Measurements from ENCODE around the gene OLIG1. TPM values are rescaled to one million over a fixed set of nuclear protein-coding genes. Genes with fewer than 3 reads are reported as not detected.

OLIG1 gene
- total and polyA plus RNA-seq, 2 of the 13 experiments (the other 11 are each of a cell fraction or from before 2014, with no cell fraction given) = not detected

DNA sequence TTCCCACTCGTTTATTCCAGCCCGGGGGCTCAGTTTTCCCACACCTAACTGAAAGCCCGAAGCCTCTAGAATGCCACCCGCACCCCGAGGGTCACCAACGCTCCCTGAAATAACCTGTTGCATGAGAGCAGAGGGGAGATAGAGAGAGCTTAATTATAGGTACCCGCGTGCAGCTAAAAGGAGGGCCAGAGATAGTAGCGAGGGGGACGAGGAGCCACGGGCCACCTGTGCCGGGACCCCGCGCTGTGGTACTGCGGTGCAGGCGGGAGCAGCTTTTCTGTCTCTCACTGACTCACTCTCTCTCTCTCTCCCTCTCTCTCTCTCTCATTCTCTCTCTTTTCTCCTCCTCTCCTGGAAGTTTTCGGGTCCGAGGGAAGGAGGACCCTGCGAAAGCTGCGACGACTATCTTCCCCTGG, 43.5 kb upstream of the OLIG1 start:
- in situ Hi-C loops (cut with HindIII; ENCODE audit: extremely low pct_ligation_motif_present, low pct_unique_long_range_greater_than_20kb) = no loop called here
- TF ChIP-seq MED8 (CRISPR knock-in tag; IDR thresholded peaks at IDR 0.05; ENCODE audit: insufficient replicate concordance) = no peak
- no peak for TF ChIP-seq ZNF776 (CRISPR knock-in tag; IDR thresholded peaks at IDR 0.05)
- no peak for TF ChIP-seq FOXM1 (CRISPR knock-in tag; IDR thresholded peaks at IDR 0.05)
- no peak for TF ChIP-seq U2AF1 (optimal IDR thresholded peaks at IDR 0.05; ENCODE audit: low read depth, low read length)
- no peak for TF ChIP-seq PTBP1 (IDR thresholded peaks at IDR 0.05; ENCODE audit: low read depth, low read length, poor library complexity, severe bottlenecking)
- TF ChIP-seq JUN (CRISPR knock-in tag; IDR thresholded peaks at IDR 0.05) = no peak
- TF ChIP-seq GTF2F1 (IDR thresholded peaks at IDR 0.05; ENCODE audit: low read length) = no peak
- TF ChIP-seq, protein P1, sequence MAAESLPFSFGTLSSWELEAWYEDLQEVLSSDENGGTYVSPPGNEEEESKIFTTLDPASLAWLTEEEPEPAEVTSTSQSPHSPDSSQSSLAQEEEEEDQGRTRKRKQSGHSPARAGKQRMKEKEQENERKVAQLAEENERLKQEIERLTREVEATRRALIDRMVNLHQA (CRISPR knock-in tag; IDR thresholded peaks at IDR 0.05) = no peak
- TF ChIP-seq ZNF337 (CRISPR knock-in tag; IDR thresholded peaks at IDR 0.05; ENCODE audit: borderline replicate concordance, low read depth) = no peak
- no peak for TF ChIP-seq ZNF615 (CRISPR knock-in tag; IDR thresholded peaks at IDR 0.05; ENCODE audit: borderline replicate concordance)
- TF ChIP-seq, protein P2, sequence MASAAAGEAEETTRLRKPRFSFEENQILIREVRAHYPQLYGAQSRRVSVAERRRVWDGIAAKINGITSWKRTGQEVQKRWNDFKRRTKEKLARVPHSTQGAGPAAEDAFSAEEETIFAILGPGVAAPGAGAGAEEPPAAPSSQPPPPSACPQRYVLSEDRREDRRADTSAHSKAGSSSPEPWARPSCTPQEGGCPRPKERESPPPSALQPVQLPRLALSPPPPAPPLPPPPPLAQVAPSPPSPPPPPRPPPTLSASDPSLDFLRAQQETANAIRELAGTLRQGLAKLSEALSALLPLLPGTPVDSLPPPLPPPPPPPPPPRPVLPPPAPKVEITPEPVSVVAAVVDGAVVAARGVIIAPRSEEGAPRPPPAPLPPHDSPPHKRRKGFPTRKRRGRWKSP (CRISPR knock-in tag; IDR thresholded peaks at IDR 0.05) = no peak
- TF ChIP-seq ZNF816 (CRISPR knock-in tag; IDR thresholded peaks at IDR 0.05; ENCODE audit: borderline replicate concordance) = no peak
- BruUV-seq (replicated peaks) = no TSS peak
- FAIRE-seq (no peak), DNase-seq (ENCODE audit: low spot score) (no peak), ATAC-seq (no peak)
- no peak overlapping the region for H3K27ac ChIP-seq (ENCODE audit: extremely low read length, insufficient read depth, low read length)
- H3K4me2 ChIP-seq (ENCODE audit: low read depth, low read length) = no peak overlapping the region
- CTCF ChIA-PET (ENCODE audit: low intra/inter-chr PET ratio, low total read pairs) = no interaction called here
- peaks cover 22 to 94% of the 10 kb centered on the region in 2 experiments for H3K27me3 ChIP-seq (ENCODE audit: control insufficient read depth in 1 of 2, insufficient read depth in 2 of 2, low read length in 2 of 2)
- WGBS (ENCODE audit: low lambda C conversion rate) = 25% methylated on average over 21 of the region's 21 CpGs
- H3K9me3 ChIP-seq (ENCODE audit: low read length) = no peaks in the 10 kb centered on the region
- POLR2A ChIA-PET = no interaction called here
- no peaks in the 10 kb centered on the region for H3K4me1 ChIP-seq (ENCODE audit: insufficient read depth, low read length)
- H4K20me1 ChIP-seq (ENCODE audit: insufficient read depth, low read length) = no peaks in the 10 kb centered on the region
- no peak overlapping the region for H2AFZ ChIP-seq (ENCODE audit: low read length)
- H3K36me3 ChIP-seq (replicated peaks in 1 of 2; ENCODE audit: control insufficient read depth in 1 of 2, insufficient read depth in 2 of 2, low read length in 2 of 2) = no peaks in the 10 kb centered on the region
- no peak overlapping the region for H3K9ac ChIP-seq (ENCODE audit: insufficient read depth, low read depth, low read length)
- H3K79me2 ChIP-seq (ENCODE audit: insufficient read depth, low read length) = no peaks in the 10 kb centered on the region
- no peak overlapping the region for H3K4me3 ChIP-seq (replicated peaks in 1 of 3; ENCODE audit: insufficient read depth in 1 of 3, low read depth in 2 of 3, low read length in 3 of 3)
- intact Hi-C loops (cut with micrococcal nuclease; ENCODE audit: unreplicated experiment) = no loop called here

Data from HepG2 (cell line).